GM12864 (cell line): ENCODE data around the gene CREBZF.

Source experiments
- DNase-seq: peaks from one replicate; pipeline ENCODE4 v3.0.0-alpha.2; 2011; ENCODE audit warnings: low read depth
- H3K4me3 ChIP-seq: 2 replicates; pipeline ENCODE4 v1.5.1; 2011; ENCODE audit warnings: mild to moderate bottlenecking, low read depth, low read length, control low read depth
- TF ChIP-seq, protein P1 (sequence below): IDR thresholded peaks from 2 replicates; pipeline ENCODE4 v1.5.1; 2011; ENCODE audit warnings: low read depth, mild to moderate bottlenecking, moderate library complexity, low read length, control low read depth, inconsistent platforms; ENCODE audit errors: missing control alignments

CREBZF gene

DNA sequence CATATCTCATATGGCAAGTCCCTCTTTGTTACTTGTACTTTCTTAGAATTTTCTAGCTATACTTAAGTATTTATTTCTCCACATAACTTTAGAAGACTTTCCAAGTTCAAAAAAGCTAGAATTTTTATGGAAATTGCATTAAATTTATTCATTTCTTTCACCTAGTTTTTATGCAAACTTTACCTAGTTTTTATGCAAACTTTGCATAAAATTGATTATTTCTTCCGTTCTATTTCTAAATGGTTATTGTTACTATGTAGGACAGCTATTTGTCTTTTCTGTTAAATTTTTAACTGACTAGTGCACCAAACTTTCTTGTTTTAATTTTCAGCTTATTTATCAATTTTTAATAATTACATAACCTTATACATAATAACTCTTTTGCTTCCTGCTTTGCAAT, 3.2 kb upstream of the CREBZF start:
- TF ChIP-seq, protein P1, sequence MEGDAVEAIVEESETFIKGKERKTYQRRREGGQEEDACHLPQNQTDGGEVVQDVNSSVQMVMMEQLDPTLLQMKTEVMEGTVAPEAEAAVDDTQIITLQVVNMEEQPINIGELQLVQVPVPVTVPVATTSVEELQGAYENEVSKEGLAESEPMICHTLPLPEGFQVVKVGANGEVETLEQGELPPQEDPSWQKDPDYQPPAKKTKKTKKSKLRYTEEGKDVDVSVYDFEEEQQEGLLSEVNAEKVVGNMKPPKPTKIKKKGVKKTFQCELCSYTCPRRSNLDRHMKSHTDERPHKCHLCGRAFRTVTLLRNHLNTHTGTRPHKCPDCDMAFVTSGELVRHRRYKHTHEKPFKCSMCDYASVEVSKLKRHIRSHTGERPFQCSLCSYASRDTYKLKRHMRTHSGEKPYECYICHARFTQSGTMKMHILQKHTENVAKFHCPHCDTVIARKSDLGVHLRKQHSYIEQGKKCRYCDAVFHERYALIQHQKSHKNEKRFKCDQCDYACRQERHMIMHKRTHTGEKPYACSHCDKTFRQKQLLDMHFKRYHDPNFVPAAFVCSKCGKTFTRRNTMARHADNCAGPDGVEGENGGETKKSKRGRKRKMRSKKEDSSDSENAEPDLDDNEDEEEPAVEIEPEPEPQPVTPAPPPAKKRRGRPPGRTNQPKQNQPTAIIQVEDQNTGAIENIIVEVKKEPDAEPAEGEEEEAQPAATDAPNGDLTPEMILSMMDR, result no peak
- no peak for DNase-seq
- no peak overlapping the region for H3K4me3 ChIP-seq

- no peak for DNase-seq
- H3K4me3 ChIP-seq, result no peak overlapping the region
- TF ChIP-seq, protein P1, result no peak
Measured at GRCh38 chr11:85666687-85667086, 1.8 kb upstream of the CREBZF start.

- no peak overlapping the region for H3K4me3 ChIP-seq
- no peak for DNase-seq
- TF ChIP-seq, protein P1, result no peak
Measured at GRCh38 chr11:85665733-85666132, 804 bp upstream of the CREBZF start.

GRCh38 chr11:85663753-85664614, 945 bp downstream of the CREBZF start:
- TF ChIP-seq, protein P1, result peak; percentile 68

DNA sequence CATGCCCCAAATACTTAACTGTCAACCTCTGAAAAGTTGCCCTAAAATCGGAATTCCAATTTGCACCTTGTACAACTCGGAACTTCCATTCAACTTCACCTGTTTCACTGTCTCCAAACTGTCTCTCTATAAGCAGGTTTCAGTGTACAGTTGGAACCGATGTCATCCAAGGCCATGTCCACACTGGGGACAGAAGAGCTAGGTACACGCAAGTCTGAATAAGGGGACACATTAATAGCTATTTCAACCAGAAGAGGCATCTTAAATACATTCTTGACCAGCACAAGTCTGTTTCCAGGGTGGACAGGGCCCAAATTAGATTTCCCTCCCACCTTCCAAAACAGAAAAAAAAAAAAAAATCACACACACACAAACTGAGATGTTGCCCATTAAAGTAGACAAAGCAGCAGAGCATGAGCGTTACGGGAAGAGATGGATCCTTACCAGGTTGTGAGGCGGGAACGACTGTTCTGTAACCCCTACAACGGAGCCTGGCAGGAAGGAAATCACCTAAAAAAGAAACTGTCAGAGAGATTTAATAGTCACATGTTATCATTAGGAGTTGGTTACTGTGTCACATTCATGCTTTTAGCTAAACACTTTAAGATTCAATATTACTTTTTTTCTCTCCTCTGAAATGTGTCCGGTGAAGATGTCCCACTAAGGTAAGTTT, 1.7 kb downstream of the CREBZF start:
- TF ChIP-seq, protein P1, result no peak
- peak overlapping the region; percentile 69 for H3K4me3 ChIP-seq
- no peak for DNase-seq

More at GRCh38 chr11:85663753-85664614, 945 bp downstream of the CREBZF start:
- DNase-seq, result peak; percentile 31
- peak overlapping the region; percentile 69 for H3K4me3 ChIP-seq

DNA sequence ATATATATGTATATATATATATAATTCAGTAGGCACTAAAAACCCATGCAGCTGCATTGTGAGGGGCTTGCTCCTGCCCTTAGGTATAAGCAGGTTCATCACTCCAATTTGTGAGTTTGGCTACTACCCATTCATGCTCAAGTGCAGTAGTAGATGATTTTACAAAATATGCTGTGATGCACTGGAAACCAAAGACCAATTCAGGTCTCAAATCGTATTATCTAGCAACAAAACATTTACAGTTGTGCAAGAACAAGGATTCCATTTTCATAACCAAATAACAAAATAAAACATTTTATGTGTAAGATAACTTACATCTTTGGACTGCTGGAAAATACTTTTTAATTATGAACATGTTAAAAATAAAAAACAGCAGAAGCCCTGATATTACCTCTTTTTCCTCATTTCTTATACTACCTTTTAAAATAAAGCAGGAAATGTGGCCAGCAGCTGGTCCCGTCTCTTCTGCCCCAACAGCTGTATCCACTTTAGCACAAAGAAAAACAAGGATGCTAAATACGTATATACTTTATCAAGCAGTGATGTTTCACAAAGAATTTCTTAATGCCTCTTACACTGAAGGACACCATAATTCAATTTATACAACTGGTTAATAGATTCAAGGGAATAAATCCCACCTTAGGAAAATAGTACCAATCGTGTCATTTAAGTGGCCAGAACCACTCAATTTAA, 2.8 kb downstream of the CREBZF start:
- no peak for DNase-seq
- TF ChIP-seq, protein P1, result no peak
- peak overlapping the region; percentile 69 for H3K4me3 ChIP-seq
